Activated T-cell treated with anti-CD3 and anti-CD28 coated beads, Interleukin-2, amount 50 U/mL, for 72 hours (primary cell): Measurements from ENCODE around the gene WFDC1. TPM values are rescaled to one million over a fixed set of nuclear protein-coding genes. Genes with fewer than 3 reads are reported as not detected.
"Not testable (repeated sequence)": the region's sequence is repeated elsewhere in the genome, so short reads cannot be mapped to it uniquely, and the experiment has no call there.

Experiments
- ATAC-seq, 2 donors: fragments of 150-1000 bp; cut with Tn5 transposase; replicated peaks in 1 of 2; 2 replicates each; pipeline ENCODE4 v1.10.0; 2021; ENCODE audit warnings: moderate library complexity in 2 of 2, mild to moderate bottlenecking in 1 of 2
- DNase-seq, 2 donors: peaks; one replicate each; pipeline ENCODE4 v3.0.0; 2021 to 2022; ENCODE audit warnings: mixed read lengths in 1 of 2
- H3K27ac Mint-ChIP-seq: one replicate; pipeline ENCODE4 v1.8.0; 2022; ENCODE audit warnings: mild to moderate bottlenecking, moderate library complexity, mixed read lengths
- H3K27me3 Mint-ChIP-seq: one replicate; pipeline ENCODE4 v1.8.0; 2022; ENCODE audit warnings: low read depth, mixed read lengths
- H3K36me3 Mint-ChIP-seq, 2 donors: one replicate each; pipeline ENCODE4 v1.8.0; 2022; ENCODE audit warnings: mixed read lengths in 2 of 2, mild to moderate bottlenecking in 1 of 2; ENCODE audit not compliant: insufficient read depth in 2 of 2
- H3K4me1 Mint-ChIP-seq: one replicate; pipeline ENCODE4 v1.8.0; 2022; ENCODE audit warnings: low read depth, mixed read lengths
- H3K4me3 Mint-ChIP-seq, 2 donors: one replicate each; pipeline ENCODE4 v1.8.0; 2022; ENCODE audit warnings: mild to moderate bottlenecking in 2 of 2, mixed read lengths in 2 of 2, moderate library complexity in 2 of 2
- H3K9me3 Mint-ChIP-seq, 2 donors: one replicate each; pipeline ENCODE4 v1.8.0; 2022; ENCODE audit warnings: mixed read lengths in 2 of 2
- total RNA-seq, 2 donors: library from RNA; stranded (reverse); gene quantifications; one replicate each; pipeline ENCODE4 v1.2.3, GENCODE V29; 2022

WFDC1 gene
- total RNA-seq, 2 donors from 2014 or later = not detected

DNA sequence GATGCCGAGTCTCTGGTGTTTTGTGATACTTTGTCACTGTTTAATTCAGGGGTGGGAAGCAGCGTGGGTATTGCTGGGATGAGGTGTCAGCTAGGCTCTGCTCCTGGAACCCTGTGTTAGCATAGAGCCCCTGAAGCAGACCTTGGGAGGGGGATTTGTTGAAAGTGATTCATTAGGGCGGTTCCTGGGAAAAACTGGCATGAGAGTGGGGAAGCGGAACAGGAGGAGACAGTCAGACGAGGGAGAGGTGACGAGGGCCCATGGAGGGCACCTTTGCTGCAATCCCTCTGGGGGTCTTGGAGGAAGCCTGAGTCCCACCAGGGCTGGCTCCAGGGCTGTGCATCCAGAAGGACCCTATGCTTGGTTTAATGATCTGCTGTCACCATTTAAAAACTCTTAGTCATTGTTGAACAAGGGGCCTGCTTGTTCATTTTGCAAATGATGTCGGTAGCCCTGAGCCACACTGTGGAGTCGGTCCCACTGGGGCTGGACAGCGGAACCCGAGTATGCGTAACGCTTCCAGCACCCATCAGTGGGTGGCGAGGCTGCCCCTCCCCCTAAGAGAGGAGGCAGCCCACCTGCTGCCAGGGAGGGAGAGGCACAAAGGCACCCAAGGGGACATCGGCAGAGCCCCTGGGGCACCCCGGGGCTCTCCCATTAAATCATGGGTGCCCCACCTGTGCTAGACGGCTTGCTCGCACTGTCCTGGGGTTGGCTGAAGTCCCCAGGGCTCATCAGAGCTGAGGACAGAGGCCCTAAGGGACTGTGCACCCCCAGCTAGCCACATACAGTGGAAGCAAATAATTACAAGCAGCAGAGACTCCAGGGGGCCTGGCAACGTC, 35.4 kb downstream of the WFDC1 start:
- no peak overlapping the region for H3K27ac Mint-ChIP-seq
- H3K36me3 Mint-ChIP-seq = no peaks in the 10 kb centered on the region
- no peak overlapping the region for H3K4me3 Mint-ChIP-seq
- H3K4me1 Mint-ChIP-seq = no peaks in the 10 kb centered on the region
- H3K9me3 Mint-ChIP-seq = peaks cover 0 to 2% of the 10 kb centered on the region in 2 donors
- DNase-seq (no peak), ATAC-seq (no peak)
- H3K27me3 Mint-ChIP-seq = no peaks in the 10 kb centered on the region

GRCh38 chr16:84330685-84331050, 36.0 kb downstream of the WFDC1 start:
- ATAC-seq (no peak), DNase-seq (no peak)
- Mint-ChIP-seq H3K36me3 (peaks cover 1 to 2% of the 10 kb centered on the region in 2 donors), H3K27me3 (no peaks in the 10 kb centered on the region), H3K27ac (no peak overlapping the region), H3K4me1 (no peaks in the 10 kb centered on the region), H3K4me3 (no peak overlapping the region), H3K9me3 (peaks cover 1 to 5% of the 10 kb centered on the region in 2 donors)

GRCh38 chr16:84331998-84332780, 37.5 kb downstream of the WFDC1 start:
- DNase-seq (no peak), ATAC-seq (no peak)
- H3K36me3 Mint-ChIP-seq = peaks cover 2 to 3% of the 10 kb centered on the region in 2 donors
- no peak overlapping the region for H3K4me3 Mint-ChIP-seq
- no peaks in the 10 kb centered on the region for H3K27me3 Mint-ChIP-seq
- H3K27ac Mint-ChIP-seq = no peak overlapping the region
- peaks cover 1 to 6% of the 10 kb centered on the region in 2 donors for H3K9me3 Mint-ChIP-seq
- H3K4me1 Mint-ChIP-seq = no peaks in the 10 kb centered on the region

GRCh38 chr16:84332975-84333684, 38.5 kb downstream of the WFDC1 start:
- Mint-ChIP-seq H3K4me3 (no peak overlapping the region), H3K9me3 (peaks cover 3 to 6% of the 10 kb centered on the region in 2 donors), H3K27ac (no peak overlapping the region), H3K27me3 (no peaks in the 10 kb centered on the region), H3K4me1 (no peaks in the 10 kb centered on the region), H3K36me3 (peaks cover 2 to 3% of the 10 kb centered on the region in 2 donors)
- no peak for ATAC-seq
- DNase-seq = no peak

DNA sequence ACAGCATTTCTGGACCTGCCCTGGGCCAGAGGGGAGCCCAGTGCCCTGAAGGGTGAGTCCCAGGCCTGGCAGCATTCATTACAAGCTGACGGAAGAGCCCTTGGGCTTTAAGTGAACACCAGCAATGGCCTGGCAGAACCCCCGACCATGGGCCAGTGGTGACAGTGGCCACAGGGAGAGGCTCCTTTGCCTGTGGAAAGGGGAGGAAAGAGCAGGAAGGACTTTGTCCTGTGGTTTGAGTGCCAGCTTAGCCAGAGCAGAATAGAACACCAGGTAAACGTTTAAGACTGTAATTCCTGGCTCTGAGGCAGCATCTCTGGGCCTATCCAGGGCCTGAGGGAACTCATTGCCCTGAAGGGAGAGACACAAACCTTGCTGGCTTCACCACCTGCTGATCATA, 39.4 kb downstream of the WFDC1 start:
- Mint-ChIP-seq H3K9me3 (peaks cover 3 to 6% of the 10 kb centered on the region in 2 donors), H3K36me3 (peaks cover 2 to 3% of the 10 kb centered on the region in 2 donors), H3K27ac (no peak overlapping the region), H3K27me3 (no peaks in the 10 kb centered on the region), H3K4me3 (no peak overlapping the region), H3K4me1 (no peaks in the 10 kb centered on the region)
- no peak for DNase-seq
- ATAC-seq = no peak

DNA sequence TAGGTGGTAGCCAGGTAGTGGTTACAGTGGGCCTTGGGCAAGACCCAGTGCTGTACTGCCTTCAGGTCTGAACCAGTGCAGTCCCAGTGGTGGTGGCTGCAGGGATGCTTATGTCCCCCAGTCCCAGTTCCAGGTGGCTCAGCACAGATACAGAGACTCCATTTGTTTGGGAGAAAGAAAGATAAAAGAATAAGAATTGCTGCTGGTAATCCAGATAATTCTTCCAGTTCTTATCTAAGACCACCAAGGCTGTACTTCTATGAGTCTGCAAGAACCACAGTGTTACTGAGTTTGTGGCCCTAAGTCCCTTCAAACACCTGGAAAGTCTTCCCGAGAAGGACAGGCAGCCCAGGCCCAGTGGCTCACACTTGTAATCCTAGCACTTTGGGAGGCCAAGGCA, 39.8 kb downstream of the WFDC1 start:
- Mint-ChIP-seq H3K27me3 (no peaks in the 10 kb centered on the region), H3K4me1 (no peaks in the 10 kb centered on the region), H3K4me3 (no peak overlapping the region), H3K36me3 (peaks cover 2 to 3% of the 10 kb centered on the region in 2 donors), H3K27ac (no peak overlapping the region), H3K9me3 (peaks cover 3 to 6% of the 10 kb centered on the region in 2 donors)
- ATAC-seq (no peak), DNase-seq (no peak)

- H3K36me3 Mint-ChIP-seq, DNase-seq, H3K4me3 Mint-ChIP-seq, H3K27me3 Mint-ChIP-seq, ATAC-seq, H3K4me1 Mint-ChIP-seq, H3K9me3 Mint-ChIP-seq, H3K27ac Mint-ChIP-seq: not testable (repeated sequence)
Measured at GRCh38 chr16:84337236-84337635, 42.6 kb downstream of the WFDC1 start.

DNA sequence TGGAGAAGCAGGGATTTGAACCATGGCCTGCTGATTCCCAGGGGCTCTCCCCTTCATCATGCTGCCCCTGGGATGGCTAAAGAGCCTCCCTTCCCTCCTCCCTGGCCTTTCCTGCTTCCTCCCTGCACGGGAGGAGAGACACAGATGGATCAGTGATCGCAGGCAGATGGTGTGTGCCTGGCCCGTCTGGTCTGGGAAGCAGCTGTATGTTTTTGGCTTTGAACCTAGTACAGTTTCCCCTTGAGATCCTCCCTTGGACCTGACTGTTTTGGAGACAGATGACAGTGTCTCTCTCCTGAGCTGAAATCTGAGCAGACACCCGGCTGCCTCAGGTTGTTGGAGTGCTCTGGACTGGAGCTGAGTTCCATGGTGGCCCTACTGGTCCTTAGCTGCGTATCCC, 44.6 kb downstream of the WFDC1 start:
- peaks cover 2 to 3% of the 10 kb centered on the region in 2 donors for H3K36me3 Mint-ChIP-seq
- ATAC-seq = no peak
- no peak overlapping the region for H3K27ac Mint-ChIP-seq
- DNase-seq = no peak
- no peaks in the 10 kb centered on the region for H3K27me3 Mint-ChIP-seq
- no peaks in the 10 kb centered on the region for H3K4me1 Mint-ChIP-seq
- H3K4me3 Mint-ChIP-seq = no peak overlapping the region
- H3K9me3 Mint-ChIP-seq = peaks cover 3 to 6% of the 10 kb centered on the region in 2 donors

- no peaks in the 10 kb centered on the region for H3K4me1 Mint-ChIP-seq
- no peak for DNase-seq
- H3K27ac Mint-ChIP-seq = no peak overlapping the region
- ATAC-seq = no peak
- no peak overlapping the region for H3K4me3 Mint-ChIP-seq
- peaks cover 3 to 6% of the 10 kb centered on the region in 2 donors for H3K9me3 Mint-ChIP-seq
- H3K27me3 Mint-ChIP-seq = no peaks in the 10 kb centered on the region
- H3K36me3 Mint-ChIP-seq = peaks cover 2 to 3% of the 10 kb centered on the region in 2 donors
Measured at GRCh38 chr16:84339766-84340165, 45.1 kb downstream of the WFDC1 start.

- Mint-ChIP-seq H3K36me3 (peaks cover 2% of the 10 kb centered on the region in 2 donors), H3K4me3 (no peak overlapping the region), H3K27ac (no peak overlapping the region), H3K9me3 (peaks cover 2 to 3% of the 10 kb centered on the region in 2 donors), H3K27me3 (no peaks in the 10 kb centered on the region), H3K4me1 (no peaks in the 10 kb centered on the region)
- no peak for DNase-seq
- no peak for ATAC-seq
Measured at GRCh38 chr16:84340325-84341040, 45.8 kb downstream of the WFDC1 start.

DNA sequence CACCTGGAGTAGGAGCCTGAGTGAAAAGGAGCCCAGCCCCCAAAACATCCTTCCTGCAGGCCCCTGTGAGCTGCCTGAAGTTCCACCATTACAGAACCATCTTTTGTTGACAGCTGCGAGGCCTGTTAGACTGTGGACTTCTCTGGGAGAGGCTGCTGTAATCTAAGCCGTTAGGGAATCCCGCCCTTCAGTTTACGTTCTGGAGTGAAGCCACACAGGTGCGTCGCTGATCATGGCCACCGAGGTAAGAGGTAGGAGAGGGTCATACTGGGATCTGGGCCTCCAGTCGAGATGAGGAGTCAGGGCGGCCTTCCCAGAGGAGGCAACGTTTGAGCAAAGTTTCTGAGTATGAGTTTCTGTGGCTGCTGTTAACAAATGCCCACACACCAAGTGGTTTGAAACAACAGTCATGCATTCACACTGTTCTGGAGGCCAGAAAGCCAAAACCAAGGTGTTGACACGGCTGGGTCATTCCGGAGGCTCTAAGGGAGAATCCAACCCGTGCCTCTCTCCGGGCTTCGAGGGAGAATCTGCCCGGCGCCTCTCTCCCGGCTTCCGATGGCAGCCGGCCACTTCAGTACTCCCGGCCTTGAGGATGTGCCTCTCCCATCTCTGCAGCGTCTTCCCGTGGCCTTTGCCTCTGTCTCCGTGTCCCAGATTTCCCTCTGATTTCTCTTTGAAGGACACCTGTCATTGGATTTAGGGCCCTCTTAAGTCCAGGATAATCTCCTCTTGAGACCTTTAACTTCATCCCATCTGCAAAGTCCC, 47.0 kb downstream of the WFDC1 start:
- no peak overlapping the region for H3K27ac Mint-ChIP-seq
- H3K36me3 Mint-ChIP-seq = peaks cover 0 to 2% of the 10 kb centered on the region in 2 donors
- H3K27me3 Mint-ChIP-seq = no peaks in the 10 kb centered on the region
- ATAC-seq = no peak
- no peak overlapping the region for H3K4me3 Mint-ChIP-seq
- H3K9me3 Mint-ChIP-seq = peaks cover 1 to 2% of the 10 kb centered on the region in 2 donors
- no peaks in the 10 kb centered on the region for H3K4me1 Mint-ChIP-seq
- no peak for DNase-seq

- not testable (repeated sequence) for H3K4me1 Mint-ChIP-seq, DNase-seq, H3K36me3 Mint-ChIP-seq, ATAC-seq, H3K9me3 Mint-ChIP-seq, H3K4me3 Mint-ChIP-seq, H3K27me3 Mint-ChIP-seq, H3K27ac Mint-ChIP-seq
Measured at GRCh38 chr16:84343800-84344199, 49.1 kb downstream of the WFDC1 start.
